SU-DHL-6 (cell line): ENCODE data around the gene DCAF4.

Experiments
- H2AFZ ChIP-seq: fragments of 200-600 bp; sonication (generic); 2 replicates; pipeline ENCODE4 v1.6.1; 2014; ENCODE audit warnings: low read depth, mild to moderate bottlenecking, moderate library complexity, mixed read lengths, antibody characterized with exemption, low read length; ENCODE audit not compliant: severe bottlenecking
- H3F3A ChIP-seq: fragments of 200-600 bp; shearing (Covaris generic); 2 replicates; pipeline ENCODE4 v1.6.0; 2016; ENCODE audit warnings: antibody characterized with exemption, mild to moderate bottlenecking; ENCODE audit not compliant: insufficient read depth
- H3K27ac ChIP-seq: fragments of 200-600 bp; sonication (generic); 2 replicates; pipeline ENCODE4 v1.5.1; 2016; ENCODE audit warnings: low read depth, mild to moderate bottlenecking, low read length, moderate library complexity, mixed read lengths
- H3K27me3 ChIP-seq: fragments of 200-600 bp; sonication (generic), shearing (Covaris generic); 2 replicates; pipeline ENCODE4 v1.6.0; 2014; ENCODE audit warnings: mild to moderate bottlenecking, low read length
- H3K36me3 ChIP-seq: fragments of 200-600 bp; sonication (generic); 2 replicates; pipeline ENCODE4 v1.6.1; 2014; ENCODE audit warnings: mild to moderate bottlenecking, low read length, mixed read lengths
- H3K4me2 ChIP-seq: fragments of 300-600, 200-600 bp; shearing (Covaris generic), sonication (generic); 2 replicates; pipeline ENCODE4 v1.6.0; 2014; ENCODE audit warnings: low read length, low read depth, mild to moderate bottlenecking; ENCODE audit not compliant: poor library complexity, severe bottlenecking
- H3K4me3 ChIP-seq: fragments of 200-600 bp; sonication (generic); 2 replicates; pipeline ENCODE4 v1.5.1; 2014; ENCODE audit warnings: antibody characterized with exemption, low read length, mild to moderate bottlenecking, mixed read lengths; ENCODE audit not compliant: insufficient read depth, poor library complexity, severe bottlenecking
- H3K79me2 ChIP-seq: fragments of 200-600 bp; sonication (generic); 2 replicates; pipeline ENCODE4 v1.6.1; 2014; ENCODE audit warnings: mild to moderate bottlenecking, low read length, moderate library complexity; ENCODE audit not compliant: insufficient read depth
- H3K9ac ChIP-seq: fragments of 200-600 bp; sonication (generic); 2 replicates; pipeline ENCODE4 v1.7.0; 2014; ENCODE audit warnings: mild to moderate bottlenecking, low read length
- H3K9me2 ChIP-seq: fragments of 200-600 bp; sonication (generic); replicated peaks from 2 replicates; pipeline ENCODE4 v1.6.1; 2014; ENCODE audit warnings: low read length; ENCODE audit not compliant: insufficient read depth
- H3K9me3 ChIP-seq: fragments of 200-600 bp; sonication (generic); 2 replicates; pipeline ENCODE4 v1.6.1; 2014; ENCODE audit warnings: low read length, mixed read lengths; ENCODE audit not compliant: insufficient read depth
- H4K20me1 ChIP-seq: fragments of 200-600 bp; sonication (generic); 2 replicates; pipeline ENCODE4 v1.6.1; 2014; ENCODE audit warnings: low read depth, mild to moderate bottlenecking, antibody characterized with exemption, low read length, moderate library complexity, mixed read lengths
- EZH2phosphoT487 ChIP-seq: fragments of 200-600 bp; sonication (generic), shearing (Covaris generic); conservative IDR thresholded peaks from 2 replicates; pipeline ENCODE4 v1.6.1; 2018; ENCODE audit warnings: mild to moderate bottlenecking, antibody characterized with exemption, low read length, moderate library complexity, mixed read lengths
- TF ChIP-seq, protein P1 (sequence below): fragments of 200-600 bp; sonication (generic); IDR thresholded peaks from one replicate; pipeline ENCODE4 v1.5.1; 2017; ENCODE audit warnings: antibody characterized with exemption, mild to moderate bottlenecking, low read length, moderate library complexity; ENCODE audit not compliant: insufficient read depth, poor library complexity, severe bottlenecking

DCAF4 gene

DNA sequence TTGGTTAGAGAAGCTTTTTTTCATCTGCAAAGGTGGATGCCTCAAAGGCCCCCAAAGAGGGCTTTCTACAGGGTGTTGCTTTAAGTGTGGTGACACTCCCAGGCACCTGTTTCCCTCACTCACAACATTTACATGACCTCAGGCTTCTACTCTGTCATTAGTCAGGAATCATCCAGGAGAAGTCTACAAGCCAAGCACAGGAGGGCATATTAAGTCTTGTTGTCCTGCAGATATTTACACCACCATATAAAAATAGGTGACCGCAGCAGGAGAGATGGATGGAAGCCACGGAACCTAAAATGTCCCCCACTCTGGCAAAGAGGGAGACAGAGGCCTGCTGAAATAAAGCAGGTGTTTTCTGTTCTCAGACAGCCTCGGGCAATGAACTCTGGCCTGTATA is 24.9 kb upstream of the DCAF4 start:
- Histone ChIP-seq H3F3A (no peaks in the 10 kb centered on the region), H3K9ac (no peak overlapping the region), H3K4me2 (no peak overlapping the region), H3K27me3 (no peaks in the 10 kb centered on the region), H3K4me3 (no peak overlapping the region), H3K79me2 (no peaks in the 10 kb centered on the region), H3K9me2 (no peaks in the 10 kb centered on the region), H3K9me3 (no peaks in the 10 kb centered on the region), H3K27ac (no peak overlapping the region), H2AFZ (no peak overlapping the region), H3K36me3 (no peaks in the 10 kb centered on the region), H4K20me1 (no peaks in the 10 kb centered on the region)
- TF ChIP-seq EZH2phosphoT487: no peak
- TF ChIP-seq, protein P1, sequence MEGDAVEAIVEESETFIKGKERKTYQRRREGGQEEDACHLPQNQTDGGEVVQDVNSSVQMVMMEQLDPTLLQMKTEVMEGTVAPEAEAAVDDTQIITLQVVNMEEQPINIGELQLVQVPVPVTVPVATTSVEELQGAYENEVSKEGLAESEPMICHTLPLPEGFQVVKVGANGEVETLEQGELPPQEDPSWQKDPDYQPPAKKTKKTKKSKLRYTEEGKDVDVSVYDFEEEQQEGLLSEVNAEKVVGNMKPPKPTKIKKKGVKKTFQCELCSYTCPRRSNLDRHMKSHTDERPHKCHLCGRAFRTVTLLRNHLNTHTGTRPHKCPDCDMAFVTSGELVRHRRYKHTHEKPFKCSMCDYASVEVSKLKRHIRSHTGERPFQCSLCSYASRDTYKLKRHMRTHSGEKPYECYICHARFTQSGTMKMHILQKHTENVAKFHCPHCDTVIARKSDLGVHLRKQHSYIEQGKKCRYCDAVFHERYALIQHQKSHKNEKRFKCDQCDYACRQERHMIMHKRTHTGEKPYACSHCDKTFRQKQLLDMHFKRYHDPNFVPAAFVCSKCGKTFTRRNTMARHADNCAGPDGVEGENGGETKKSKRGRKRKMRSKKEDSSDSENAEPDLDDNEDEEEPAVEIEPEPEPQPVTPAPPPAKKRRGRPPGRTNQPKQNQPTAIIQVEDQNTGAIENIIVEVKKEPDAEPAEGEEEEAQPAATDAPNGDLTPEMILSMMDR: no peak

GRCh38 chr14:72902801-72903530 is 23.3 kb upstream of the DCAF4 start:
- no peak overlapping the region for H3K4me2 ChIP-seq
- H4K20me1 ChIP-seq: no peaks in the 10 kb centered on the region
- H3F3A ChIP-seq: no peaks in the 10 kb centered on the region
- H3K9me3 ChIP-seq: no peaks in the 10 kb centered on the region
- H3K27ac ChIP-seq: no peak overlapping the region
- no peak overlapping the region for H3K4me3 ChIP-seq
- TF ChIP-seq EZH2phosphoT487: no peak
- TF ChIP-seq, protein P1: no peak
- no peak overlapping the region for H3K9ac ChIP-seq
- no peak overlapping the region for H2AFZ ChIP-seq
- no peaks in the 10 kb centered on the region for H3K27me3 ChIP-seq
- H3K79me2 ChIP-seq: no peaks in the 10 kb centered on the region
- no peaks in the 10 kb centered on the region for H3K9me2 ChIP-seq
- no peaks in the 10 kb centered on the region for H3K36me3 ChIP-seq

DNA sequence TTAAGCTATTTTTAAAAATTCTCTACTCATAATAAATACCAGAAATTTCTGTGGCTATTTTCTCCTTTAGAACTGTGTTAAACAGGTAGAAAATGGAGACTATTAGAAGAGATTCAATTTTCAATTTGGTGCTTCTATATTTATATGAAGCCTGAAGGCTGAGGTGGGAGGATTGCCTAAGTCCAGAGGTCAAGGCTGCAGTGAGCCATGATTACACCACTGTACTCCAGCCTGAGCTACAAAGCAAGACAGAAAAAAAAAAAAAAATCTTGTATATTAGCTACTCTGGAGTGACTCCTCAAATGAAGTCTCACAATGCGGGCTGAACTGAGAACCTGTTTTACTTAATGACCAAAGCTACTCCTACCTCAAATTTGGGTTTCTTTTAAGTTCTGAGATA is 22.5 kb upstream of the DCAF4 start:
- no peaks in the 10 kb centered on the region for H3F3A ChIP-seq
- H3K4me2 ChIP-seq: no peak overlapping the region
- no peaks in the 10 kb centered on the region for H3K9me2 ChIP-seq
- H3K79me2 ChIP-seq: no peaks in the 10 kb centered on the region
- no peak overlapping the region for H3K27ac ChIP-seq
- no peak overlapping the region for H2AFZ ChIP-seq
- no peak overlapping the region for H3K9ac ChIP-seq
- H3K9me3 ChIP-seq: no peaks in the 10 kb centered on the region
- TF ChIP-seq, protein P1: no peak
- TF ChIP-seq EZH2phosphoT487: no peak
- H3K4me3 ChIP-seq: no peak overlapping the region
- H4K20me1 ChIP-seq: no peaks in the 10 kb centered on the region
- no peaks in the 10 kb centered on the region for H3K36me3 ChIP-seq
- H3K27me3 ChIP-seq: no peaks in the 10 kb centered on the region
